Right hindlimb (tissue), 1 donor: Measurements from ENCODE around the gene LTK.

ENCODE experiments used
- DNase-seq: peaks from one replicate; pipeline ENCODE4 v3.0.0-alpha.2; 2018

LTK gene

DNA sequence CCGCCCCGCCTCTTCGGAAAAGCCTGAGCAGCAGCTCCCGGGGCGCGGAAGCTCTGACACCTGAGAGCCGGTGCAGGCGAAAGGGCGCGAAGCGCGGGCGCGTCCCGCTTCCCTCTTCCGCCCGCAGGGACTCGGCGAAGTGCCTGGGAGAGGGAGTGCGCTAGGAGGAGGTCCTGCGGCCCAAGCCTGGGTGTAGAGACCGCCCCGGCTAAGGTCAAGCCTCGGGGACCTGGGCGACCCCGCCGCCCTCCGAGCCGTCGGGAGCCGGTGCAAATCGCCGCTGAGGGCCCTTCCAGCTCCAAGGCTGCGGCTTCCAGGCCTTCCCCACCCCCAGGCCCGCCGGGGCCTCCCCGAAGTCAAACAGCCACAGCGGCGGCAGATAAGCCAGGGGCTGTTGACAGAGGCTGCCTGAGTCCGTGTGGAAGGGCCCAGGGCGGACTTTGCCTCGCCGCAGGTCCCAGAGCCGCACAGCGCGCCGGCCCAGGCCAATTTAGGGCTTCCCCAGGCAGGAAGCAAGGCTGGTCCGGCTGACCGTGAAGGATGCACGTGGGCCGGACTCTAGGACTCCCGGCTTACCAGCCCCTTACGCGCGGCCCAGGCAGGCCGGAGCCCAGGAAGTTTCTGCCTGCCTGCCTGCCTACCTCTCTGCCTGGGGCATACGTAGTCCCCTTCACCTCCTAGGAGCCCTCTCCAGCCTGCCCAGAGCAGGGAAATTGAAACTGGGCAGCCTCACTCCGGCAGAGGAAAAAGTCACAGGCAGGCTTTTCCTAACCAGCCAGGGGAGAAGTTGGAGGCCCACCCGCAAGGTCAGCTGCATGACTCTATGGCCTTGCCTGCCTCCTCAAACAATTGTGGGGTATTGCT is 17.7 kb downstream of the LTK start:
- DNase-seq: no peak

- no peak for DNase-seq
These were observed 18.5 kb downstream of the LTK start for GRCh38 chr15:41494922-41495735.

GRCh38 chr15:41494190-41494921 is 19.3 kb downstream of the LTK start:
- DNase-seq: no peak

GRCh38 chr15:41493902-41494189 is 19.8 kb downstream of the LTK start:
- DNase-seq: no peak

GRCh38 chr15:41493205-41493901 is 20.3 kb downstream of the LTK start, which contains the start of gene ITPKA:
TSS of gene ITPKA (plus strand) at chr15:41493874. CDS start at chr15:41493928, 54 bp downstream.
- peak; percentile 83 for DNase-seq

GRCh38 chr15:41492597-41493204 is 20.9 kb downstream of the LTK start:
- DNase-seq: no peak

DNA sequence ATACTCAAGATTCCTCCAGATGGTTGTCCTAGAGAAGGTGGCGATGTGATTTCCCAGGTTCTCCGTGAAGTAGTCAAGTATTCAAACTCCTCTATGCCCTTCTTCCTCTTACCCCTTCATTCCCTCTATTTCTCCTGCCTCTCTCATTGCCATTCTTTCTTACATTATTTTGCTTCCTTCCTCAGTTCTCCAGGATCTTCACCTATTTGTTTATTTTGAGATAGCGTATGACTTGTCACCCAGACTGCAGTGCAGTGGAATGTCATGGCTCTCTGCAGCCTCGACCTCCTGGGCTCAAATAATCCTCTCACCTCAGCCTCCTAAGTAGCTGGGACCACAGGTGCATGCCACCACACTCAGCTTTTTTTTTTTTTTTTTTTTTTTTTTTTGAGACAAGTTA is 21.7 kb downstream of the LTK start:
- no peak for DNase-seq

GRCh38 chr15:41490355-41490754 is 23.3 kb downstream of the LTK start:
- no peak for DNase-seq

DNA sequence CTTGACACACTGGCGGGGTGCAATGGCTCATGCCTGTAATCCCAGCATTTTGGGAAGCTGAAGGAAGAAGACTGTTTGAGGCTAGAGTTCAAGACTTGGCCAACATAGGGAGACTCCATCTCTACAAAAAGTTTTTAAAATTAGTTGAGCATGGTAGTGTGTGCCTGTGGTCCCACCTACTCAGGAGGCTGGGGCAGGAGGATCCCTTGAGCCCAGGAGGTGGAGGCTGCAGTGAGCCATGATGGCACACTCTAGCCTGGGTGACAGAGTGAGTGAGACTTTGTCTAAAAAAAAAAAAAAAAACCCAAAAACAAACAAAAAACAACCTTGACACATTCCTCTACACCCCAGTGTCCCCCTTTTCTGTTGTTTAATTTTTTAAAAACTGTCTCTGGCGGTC is 24.0 kb downstream of the LTK start:
- DNase-seq: no peak

DNA sequence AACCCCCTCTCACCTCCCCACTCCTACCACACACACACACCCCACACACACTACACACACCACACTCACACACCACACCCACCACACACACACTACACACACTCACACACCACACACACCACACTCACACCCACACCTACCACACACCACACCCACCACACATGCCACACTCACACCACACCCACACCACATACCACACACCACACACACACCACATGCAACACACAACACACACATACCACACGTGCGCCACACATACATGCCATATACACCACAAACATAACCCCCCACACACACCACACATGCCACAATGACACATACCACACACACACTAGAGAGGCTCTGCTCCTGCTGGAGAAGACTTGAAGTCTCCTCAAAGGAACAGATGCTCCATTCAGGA is 25.8 kb downstream of the LTK start:
- DNase-seq: no peak

DNA sequence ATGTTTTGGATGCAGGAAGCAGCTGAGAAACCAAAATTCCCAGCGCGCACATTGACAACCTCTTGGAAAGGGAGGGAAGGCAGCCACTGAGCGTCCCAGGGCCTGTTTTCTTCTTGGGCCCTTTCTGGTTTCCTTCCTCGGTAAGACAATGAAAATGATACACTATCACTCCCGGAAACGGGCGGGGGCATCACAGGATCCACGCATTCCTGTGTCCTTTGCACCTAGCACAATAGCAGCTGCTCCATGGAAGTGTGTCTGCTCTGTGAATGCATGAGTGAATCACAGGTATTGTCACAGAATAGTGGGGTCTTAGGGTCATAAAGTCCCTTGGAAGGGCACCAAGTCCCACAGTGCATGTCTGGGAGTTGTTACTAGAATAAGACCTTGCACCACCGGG is 26.2 kb downstream of the LTK start:
- no peak for DNase-seq

DNA sequence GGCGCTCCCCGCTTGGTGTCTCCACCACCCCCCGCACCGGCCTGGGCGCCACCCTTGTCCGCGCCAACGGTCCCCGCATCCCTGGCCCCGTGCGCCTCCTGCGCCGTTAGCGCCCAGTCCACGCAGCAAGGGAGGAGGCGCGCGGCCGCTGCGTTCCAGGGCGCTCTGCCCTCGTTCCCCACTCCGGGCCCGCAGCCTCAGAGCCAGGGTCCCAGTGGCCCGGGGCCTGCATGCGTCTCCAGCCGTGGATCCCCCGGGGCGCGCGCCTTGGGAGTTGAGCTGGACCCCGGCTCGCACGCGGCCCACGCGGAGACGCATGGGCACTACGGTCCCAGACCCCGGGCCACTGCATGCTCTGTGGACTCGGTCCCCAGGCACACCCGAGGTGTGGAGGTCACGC is 27.3 kb downstream of the LTK start:
- DNase-seq: no peak

- no peak for DNase-seq
These were observed 28.5 kb downstream of the LTK start for GRCh38 chr15:41484937-41485625.

DNA sequence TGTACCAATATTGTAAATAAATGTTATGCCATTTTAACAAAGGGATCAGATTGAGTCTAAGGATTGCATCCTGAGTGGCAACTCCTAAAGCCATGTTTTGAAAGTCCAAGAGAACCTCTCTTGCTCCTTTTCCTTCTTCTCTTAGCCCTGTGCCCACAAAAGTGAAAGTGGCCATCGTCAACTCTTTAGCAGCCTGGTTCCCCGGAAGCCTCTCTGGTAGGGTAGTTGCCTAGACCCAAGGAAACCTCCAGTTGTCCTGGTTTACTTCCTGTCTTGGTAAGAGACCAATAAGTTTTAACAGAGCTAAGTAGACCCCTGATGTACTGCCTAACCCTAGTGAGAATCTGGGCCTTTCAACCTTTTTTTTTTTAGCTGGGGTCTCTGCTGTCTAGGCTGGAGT is 30.1 kb downstream of the LTK start:
- no peak for DNase-seq

GRCh38 chr15:41483115-41483514 is 30.5 kb downstream of the LTK start:
- no peak for DNase-seq

- no peak for DNase-seq
These were observed 31.3 kb downstream of the LTK start for GRCh38 chr15:41482110-41482877.

DNA sequence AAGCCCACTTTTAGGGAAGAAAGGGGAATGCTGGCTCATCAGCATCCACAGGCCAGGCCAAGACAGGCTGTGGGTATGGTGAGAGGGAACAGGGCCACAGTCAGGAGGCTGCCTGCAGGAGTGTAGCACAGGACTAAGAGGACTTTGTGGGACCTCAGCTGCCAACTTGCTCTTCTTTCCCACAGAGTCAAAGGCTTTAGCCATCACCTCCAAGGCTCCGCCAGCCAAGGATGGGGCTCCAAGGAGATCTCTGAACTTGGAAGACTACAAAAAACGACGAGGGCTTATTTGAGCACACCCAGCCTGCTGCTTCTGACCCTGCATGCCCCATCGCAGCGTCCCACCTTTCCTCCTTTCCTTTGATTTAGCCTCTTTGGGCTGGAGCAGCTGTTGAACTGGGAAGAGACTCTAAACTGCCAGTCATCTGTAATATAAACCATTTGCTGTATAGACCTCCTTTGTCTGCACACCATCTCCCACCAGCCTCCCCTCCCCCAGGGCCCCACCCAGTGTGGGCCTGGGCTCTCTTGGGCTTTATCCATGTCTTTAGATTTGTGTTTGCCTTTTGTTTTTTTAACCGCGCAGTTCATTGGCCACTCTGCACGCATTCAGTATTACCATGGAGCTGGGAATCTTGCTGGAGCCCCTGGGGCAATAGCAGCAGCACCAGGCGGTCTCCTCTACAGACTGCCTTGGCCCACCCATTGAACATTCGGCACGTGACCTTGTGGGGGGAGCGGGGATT is 33.1 kb downstream of the LTK start:
- no peak for DNase-seq

GRCh38 chr15:41476416-41477048 is 37.1 kb downstream of the LTK start:
- no peak for DNase-seq

GRCh38 chr15:41474941-41475340 is 38.7 kb downstream of the LTK start:
- no peak for DNase-seq

- no peak for DNase-seq
These were observed 39.2 kb downstream of the LTK start for GRCh38 chr15:41474436-41474835.
